Caki2 (cell line): Measurements from ENCODE around the gene UNC13B. TPM values are rescaled to one million over a fixed set of nuclear protein-coding genes. Genes with fewer than 3 reads are reported as not detected.

Experiments used
- DNase-seq: peaks from one replicate; pipeline ENCODE4 v3.0.0-alpha.2; 2015; ENCODE audit warnings: low read depth
- in situ Hi-C: cut with HindIII; loops from 2 replicates; pipeline ENCODE4 v1.10.0; 2016; ENCODE audit warnings: low sequenced_read_pairs, low pct_unique_long_range_greater_than_20kb, mixed read lengths
- total RNA-seq: library from RNA; depleted of rRNA; stranded (reverse); fragments of >200 nt; shearing (Covaris generic); gene quantifications from 2 replicates; pipeline ENCODE4 v1.2.3, GENCODE V29; 2014; ENCODE audit warnings: low replicate concordance

The UNC13B gene
- total RNA-seq, 1 experiment from 2014 or later, result 1.4 TPM

DNA sequence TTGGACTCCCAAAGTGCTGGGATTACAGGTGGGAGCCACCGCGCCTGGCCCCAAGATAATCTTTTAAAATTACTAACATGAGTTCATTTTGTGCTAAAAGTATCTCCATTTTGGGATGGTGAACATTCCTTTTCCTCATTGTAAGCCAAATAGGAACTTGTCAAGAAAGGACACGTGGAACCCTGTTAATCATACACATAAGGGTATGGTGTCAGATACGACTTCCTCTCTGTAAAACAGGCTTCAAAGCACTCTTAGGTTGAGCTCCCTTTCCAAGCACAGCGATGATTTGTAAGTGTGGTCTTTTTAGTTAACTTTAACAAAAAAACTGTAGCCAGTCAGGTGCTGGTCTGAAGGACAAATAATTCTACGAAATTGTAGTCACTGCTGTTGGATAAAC lies 132.7 kb downstream of the UNC13B start:
- DNase-seq, result no peak
- in situ Hi-C loops, result no loop called here

DNA sequence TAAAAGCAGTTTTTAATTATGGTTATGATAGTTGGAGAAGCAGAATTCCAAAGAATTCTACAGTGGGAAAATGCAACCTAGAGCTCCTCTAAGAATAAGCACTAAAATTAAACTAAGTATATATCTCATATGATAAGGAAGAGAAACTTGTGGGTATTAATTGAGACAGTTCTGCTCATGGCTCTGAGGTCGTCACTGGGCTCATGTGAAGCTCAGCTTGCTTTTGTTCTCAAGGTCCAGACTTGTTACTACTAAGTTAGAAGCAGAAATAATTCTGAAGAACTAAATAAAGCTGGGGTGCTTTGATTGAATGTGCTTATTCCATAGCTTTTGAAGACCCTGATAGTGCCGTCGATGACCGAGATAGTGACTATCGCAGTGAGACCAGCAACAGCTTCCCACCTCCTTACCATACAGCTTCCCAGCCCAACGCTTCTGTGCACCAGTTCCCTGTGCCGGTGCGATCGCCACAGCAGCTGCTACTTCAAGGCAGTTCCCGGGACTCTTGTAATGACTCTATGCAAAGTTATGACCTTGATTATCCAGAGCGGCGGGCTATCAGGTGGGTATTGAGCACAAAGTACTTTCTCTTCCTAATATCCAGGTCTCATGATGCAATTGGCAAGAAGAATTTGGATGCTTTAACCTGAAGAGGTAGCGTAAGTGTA lies 133.7 kb downstream of the UNC13B start:
- DNase-seq, result no peak
- in situ Hi-C loops, result no loop called here

DNA sequence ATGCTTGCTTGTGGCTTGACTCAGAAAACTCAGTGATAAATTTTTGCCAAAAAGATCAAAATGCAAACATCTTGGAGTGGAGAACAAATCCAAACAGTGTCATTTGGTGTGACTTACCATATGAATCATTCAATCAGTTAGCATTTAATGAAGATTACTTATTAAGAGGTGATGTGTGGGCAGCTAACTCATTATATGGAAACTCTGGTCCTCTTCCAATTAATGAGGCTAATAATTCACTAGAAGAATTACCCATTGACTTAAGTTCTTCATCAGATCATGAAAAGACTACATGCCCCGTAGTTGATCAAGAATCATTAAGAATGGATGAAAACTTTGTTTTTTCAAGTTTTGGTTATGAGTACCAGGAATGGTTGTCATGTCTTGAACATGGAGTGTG lies 141.8 kb downstream of the UNC13B start:
- in situ Hi-C loops, result no loop called here
- no peak for DNase-seq

DNA sequence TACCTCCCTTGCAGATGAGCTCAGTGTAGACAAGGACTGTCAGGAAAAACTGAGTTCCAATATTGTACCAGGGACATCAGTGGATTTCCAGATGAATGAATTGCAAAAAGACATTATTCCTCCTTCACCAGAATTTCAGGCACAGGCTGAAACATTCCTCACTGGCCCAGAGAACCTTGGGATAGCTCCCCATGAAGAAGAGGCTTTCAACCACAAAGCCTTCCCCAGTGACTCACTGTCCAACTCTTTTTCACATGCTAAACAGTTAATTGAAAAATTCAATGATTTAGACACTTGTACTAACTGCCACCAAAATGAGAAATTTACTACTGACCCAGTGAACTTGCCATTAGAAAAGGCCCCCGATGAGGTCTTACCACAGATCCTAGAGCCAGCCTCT lies 144.5 kb downstream of the UNC13B start:
- in situ Hi-C loops, result no loop called here
- DNase-seq, result no peak

DNA sequence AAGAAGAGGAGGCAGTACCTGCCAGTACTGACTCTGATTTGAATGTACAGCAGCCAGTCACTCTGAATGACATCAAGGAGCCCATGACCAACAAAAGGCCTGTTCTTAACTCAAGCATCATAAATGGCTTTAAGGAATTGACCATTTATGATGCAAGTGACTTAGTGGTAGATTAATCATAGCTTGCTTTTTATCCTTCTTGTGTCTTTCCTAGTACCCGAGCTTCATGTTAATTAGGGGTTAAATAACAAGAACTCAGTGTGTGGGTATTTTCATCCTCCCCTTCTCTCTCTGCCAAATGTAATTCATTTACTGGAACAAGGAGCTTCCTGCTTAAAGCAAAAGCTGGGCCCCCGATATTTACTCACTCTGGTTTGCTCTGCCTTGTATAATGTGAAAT lies 146.5 kb downstream of the UNC13B start:
- in situ Hi-C loops, result no loop called here
- no peak for DNase-seq

DNA sequence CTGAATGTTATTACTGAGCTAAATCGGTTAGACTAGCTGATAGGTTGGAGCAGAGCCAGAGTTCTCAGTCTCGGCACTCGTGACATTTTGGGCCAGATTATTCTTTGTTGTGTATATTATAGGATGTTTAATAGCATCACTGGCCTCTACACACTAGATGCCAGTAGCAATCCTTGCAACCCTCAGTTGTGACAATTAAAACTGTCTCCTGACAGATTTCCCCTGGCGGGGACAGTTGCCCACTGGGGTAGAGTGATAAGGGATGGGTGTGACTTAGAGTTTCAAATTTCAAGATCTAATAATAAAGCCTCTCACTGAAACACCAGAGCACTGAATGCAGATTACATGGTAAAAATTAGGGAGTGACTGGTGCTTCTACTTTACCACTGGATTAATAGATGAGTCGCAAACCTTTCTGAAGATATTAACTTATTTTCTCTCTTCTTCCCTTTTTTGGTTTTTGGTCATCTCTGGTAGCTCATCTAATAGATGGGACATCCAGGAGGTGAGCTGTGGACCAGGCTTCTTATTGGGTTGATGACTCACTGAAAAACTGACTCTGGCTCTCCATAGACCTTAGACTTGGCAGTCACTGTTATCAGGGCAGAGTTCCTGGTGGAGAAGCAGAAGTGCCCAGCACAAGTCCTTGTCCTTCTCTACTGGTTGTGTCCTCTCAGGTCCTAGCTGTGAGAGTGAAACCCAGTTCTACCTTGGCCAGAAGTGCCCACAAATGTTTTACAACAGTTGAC lies 150.3 kb downstream of the UNC13B start:
- no peak for DNase-seq
- in situ Hi-C loops, result no loop called here

DNA sequence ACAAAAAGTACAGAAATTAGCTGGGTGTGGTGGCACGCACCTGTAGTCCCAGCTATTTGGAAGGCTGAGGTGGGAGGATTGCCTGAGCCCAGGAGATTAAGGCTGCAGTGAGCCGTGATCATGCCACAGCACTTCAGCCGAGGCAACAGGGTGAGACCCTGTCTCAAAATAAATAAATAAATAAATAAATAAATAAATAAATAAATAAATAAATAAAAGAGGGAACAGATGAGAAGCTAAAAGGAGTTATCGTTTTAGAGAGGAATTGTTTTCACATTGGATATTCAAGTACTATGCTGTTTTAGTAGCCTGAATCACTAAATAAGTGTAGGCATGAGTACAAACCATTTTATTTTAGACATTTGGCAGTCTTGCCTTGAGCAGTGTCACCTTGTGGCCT lies 151.7 kb downstream of the UNC13B start:
- in situ Hi-C loops, result no loop called here

DNA sequence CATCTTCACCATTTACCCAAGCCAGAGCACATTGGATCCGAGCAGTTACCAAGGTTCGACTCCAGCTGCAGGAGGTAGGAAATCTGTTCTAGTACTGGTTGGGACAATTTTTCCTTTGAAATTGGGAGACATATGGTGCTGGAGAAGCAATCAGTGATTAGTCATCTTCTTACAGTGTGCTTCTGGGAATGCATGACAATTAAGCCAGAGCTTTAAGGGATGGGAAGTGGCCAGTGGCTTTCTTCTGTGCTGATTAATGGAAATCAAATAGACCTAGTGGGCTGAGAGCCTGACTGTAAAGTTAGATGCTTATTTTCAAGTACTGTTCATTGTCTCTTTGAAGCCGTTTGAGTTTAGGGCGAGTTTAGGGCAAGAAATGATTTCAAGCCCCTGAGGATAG lies 152.1 kb downstream of the UNC13B start:
- no peak for DNase-seq
- in situ Hi-C loops, result no loop called here

More for the DNA sequence above, 151.7 kb downstream of the UNC13B start:
- DNase-seq, result no peak

DNA sequence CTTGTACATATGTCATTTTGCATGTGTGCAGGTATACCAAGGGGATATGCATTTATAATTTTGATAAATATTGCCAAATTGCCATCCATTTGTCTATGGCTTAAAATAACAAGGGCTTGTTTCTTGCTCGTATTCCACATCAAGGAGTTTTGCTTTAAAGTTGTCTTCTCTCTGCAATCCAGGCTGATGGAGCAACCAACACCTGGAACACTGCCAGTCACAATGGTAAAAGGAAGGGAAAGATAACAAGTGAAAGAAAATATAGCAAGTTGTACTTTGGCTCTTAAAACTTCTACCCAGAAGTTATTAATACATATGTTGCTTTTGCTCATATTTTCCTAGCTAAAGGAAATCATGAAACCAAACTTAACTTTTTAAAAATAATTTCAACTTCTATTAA lies 156.9 kb downstream of the UNC13B start:
- in situ Hi-C loops, result no loop called here
- no peak for DNase-seq

DNA sequence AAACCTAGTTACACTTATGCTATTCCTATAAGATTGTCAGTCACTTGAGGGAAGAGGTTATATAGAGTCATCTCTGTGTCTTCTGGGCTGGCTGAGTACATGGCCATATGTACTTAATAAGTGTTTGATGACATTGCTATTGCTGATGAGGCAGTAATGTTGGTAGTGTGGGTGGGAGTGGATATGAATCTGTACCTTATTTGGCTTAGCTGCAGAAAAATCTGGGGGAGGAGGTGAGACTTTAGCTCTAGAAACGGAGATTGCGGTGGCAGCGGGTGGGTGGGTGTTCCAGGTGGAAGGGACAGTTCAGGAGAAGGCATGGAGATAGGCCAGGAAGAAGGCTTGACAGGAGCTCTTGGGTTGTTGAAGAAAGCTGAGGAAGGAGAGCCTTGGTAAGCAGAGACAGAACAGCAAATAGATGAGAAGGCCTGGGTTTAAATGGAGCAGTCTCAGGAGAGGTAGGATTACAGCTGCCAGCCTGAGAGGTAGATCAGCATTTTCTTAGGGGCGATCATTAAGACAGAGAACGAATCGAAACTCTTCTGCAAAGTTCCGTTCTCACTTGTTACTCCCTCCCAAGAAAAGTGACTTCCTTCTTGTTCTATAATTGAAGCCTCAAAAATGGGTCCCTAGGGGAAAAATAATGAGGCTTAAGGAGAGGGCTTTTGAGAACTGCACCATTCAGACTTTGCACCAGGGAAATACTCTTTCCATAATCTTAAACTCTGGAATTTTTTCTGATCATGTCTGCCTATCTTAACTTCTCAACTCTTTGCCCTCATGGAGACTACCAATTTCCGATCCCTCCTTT lies 160.5 kb downstream of the UNC13B start:
- in situ Hi-C loops, result no loop called here

DNA sequence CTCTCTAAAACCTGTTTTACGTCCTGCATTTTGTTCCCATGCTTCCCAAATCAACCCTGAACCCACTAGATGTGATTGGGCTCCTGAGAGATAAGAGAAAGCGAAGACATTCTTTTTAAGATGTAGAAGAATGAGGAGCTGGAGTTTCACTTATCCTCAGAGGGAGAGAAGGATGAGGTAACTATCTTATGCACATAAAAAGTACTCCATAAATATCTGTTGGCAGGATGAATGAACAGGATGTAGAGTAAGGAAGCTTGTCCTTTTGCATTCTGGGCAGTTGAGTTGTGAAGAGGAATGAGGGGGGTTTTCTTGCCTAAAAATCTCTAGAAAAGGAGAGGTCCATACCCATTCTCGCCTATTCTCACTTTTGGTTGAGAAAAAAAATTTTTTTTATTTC lies 163.2 kb downstream of the UNC13B start:
- in situ Hi-C loops, result no loop called here

More for the DNA sequence above, 160.5 kb downstream of the UNC13B start:
- DNase-seq, result no peak

DNA sequence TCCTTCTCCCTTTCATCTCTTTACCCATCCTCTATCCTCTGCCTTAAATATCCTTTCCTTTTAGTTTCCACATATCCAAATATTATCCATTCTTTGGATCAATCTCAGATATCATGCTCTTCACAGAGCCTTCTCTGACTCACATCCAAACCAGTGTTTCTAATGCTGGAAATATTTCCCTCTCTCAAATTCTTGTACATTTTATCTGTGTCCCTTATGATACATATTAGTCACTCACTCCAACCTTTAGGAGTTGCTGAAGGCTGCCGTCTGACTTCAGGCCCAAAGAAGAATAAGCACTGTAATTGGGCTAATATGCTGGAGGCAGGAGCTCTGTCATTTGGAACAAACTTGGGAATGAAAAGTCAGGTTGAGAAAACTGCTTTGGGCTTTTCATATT lies 171.7 kb downstream of the UNC13B start:
- in situ Hi-C loops, result no loop called here
- DNase-seq, result no peak

More for the DNA sequence above, 163.2 kb downstream of the UNC13B start:
- DNase-seq, result no peak

DNA sequence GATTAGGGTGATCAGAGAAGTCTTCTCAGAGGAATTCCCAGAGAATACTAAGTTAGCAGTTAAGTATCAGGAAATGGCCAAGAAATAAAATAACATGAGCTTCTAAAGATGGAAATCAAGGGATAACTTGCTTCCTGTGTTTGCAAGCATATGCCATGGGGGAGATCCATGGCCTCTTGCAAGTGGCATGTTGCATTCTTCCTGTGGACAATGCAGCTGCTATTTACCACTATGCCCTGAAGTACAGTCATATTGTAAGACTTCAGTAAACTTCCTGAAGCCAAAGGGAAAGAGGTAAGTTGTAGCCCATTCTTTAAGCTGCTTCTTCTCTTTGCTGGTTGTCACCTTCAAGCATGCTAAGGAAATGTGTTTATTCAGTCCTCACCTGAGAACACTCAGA lies 173.4 kb downstream of the UNC13B start:
- no peak for DNase-seq
- in situ Hi-C loops, result no loop called here

DNA sequence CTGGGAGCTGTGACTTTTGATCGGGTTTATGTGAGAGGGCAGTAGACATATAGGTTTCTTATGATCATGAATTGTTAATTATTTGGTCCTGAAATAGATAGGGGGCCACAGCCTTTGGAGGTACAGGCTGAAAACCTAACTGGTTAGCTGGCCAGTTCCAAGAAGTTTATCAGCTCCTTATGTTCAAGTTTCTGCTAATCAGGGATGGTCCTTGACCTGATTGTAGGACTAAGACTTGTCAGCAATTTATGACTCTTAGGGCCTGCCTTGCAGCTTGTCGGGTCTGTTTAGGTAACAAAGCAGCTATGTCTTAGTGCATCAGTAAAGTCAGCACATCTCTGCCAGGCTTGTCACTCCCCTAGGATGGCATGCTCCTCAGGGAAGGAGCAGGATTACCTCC lies 176.3 kb downstream of the UNC13B start:
- in situ Hi-C loops, result no loop called here
- no peak for DNase-seq

DNA sequence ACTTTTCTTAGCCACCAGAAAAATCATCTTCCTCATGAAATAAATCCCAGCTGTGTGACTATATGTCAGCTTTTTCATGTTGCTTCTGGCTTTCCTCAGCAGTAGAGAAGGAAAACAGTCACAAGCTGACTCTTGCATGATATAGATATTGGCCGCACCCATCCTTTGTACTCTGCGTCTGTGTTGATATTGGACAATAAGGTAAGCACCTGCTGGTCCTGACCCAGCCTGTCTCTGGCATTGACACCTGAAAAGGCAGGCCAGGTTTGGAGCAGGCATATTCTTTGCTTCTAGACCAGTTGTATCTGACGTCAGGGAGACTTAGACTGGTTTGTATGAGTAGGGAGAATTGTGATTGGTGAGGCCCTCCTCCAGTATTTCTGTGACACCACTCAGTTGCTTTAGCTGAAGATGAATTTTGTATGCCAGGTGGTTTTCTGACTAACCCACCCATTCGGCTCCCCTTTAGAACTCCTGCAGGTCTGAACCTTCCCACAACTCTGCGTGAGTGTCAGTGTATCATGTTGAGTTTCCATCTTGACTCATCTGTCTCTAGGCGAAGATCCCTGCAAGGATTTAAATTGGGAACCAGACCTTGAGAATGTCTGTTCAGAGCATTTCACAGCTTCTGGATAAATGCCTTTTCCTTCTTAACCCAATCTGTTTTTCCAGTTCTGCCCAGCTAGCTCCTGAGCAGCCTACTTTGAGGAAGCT lies 176.9 kb downstream of the UNC13B start:
- no peak for DNase-seq
- in situ Hi-C loops, result no loop called here

DNA sequence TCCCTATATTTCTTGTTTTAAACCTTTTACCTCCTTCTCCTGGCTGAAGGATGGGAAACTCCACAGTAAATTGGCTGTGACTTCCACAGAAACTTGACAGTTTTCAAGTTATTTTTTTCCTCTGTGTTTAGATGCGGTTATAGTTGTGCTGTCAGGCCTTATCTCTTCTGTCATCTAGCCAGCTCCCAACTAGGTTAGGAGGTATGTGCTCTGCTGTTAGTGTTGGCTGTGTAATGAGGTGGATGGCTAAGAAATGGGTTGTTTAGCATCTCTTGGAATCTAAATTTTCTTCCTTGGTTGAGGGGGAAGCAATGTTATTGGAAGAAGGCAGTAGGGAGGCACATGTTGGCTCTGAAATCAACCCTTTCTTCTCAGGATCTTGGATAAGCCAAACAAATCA lies 178.2 kb downstream of the UNC13B start:
- in situ Hi-C loops, result no loop called here
- DNase-seq, result no peak

DNA sequence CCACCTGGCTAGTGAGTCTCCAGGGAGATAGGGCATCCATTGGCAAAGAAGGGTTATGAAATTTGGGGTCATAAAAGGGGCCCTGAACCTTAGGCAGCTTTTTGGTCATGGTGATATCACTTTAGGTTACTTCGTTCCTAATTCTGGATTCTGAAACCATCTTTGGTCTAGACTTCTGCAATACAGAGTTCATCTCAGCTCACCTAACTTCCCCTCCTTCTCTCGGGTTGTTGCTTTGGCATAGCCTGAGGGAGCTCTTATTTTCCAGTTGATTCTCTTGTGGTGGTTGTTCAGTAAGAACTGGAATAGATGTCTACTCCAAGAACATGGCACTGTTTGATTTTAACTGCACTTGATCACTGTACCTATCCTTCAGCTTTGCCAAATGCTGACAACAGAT lies 179.2 kb downstream of the UNC13B start:
- no peak for DNase-seq
- in situ Hi-C loops, result no loop called here

DNA sequence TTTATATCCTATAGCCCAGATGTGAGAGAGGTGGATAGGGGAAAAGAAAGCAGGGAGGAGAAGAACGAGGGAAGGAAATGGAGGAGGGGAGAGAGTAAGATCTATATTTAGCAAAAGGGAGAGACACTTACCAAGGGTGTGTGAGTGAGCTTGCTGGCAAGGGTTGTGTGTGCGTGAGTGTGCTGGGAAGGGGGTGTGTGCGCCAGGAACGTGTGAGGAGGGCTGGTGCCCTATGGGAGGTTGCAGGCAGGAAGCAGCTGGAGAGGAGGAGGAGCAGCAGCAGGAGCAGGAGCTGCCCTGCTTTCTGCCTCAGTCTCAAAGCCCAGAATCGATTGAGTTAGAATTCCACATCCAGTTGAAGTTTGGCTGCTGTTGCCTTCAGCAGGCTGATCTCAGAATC lies 179.8 kb downstream of the UNC13B start:
- DNase-seq, result no peak
- in situ Hi-C loops, result no loop called here
